Neural cell (in vitro differentiated cells): ENCODE results near the gene FAM117B.

Experiments used
- EP300 ChIP-seq: fragments of 450-650 bp; conservative IDR thresholded peaks from 2 replicates; pipeline ENCODE4 v1.6.1; 2014; ENCODE audit warnings: antibody characterized with exemption, mild to moderate bottlenecking, moderate library complexity; ENCODE audit not compliant: poor library complexity, severe bottlenecking
- EZH2 ChIP-seq: fragments of 200-600, 300-800 bp; shearing (Covaris generic), sonication (generic); IDR thresholded peaks from 2 replicates; pipeline ENCODE4 v1.6.1; 2014; ENCODE audit warnings: antibody characterized with exemption, low read length, borderline replicate concordance, mild to moderate bottlenecking; ENCODE audit not compliant: insufficient read depth, poor library complexity, severe bottlenecking
- MXI1 ChIP-seq: fragments of 450-650 bp; conservative IDR thresholded peaks from 2 replicates; pipeline ENCODE4 v1.6.1; 2014; ENCODE audit warnings: antibody characterized with exemption, mild to moderate bottlenecking; ENCODE audit not compliant: poor library complexity, severe bottlenecking
- POLR2AphosphoS5 ChIP-seq: IDR thresholded peaks from 2 replicates; pipeline ENCODE4 v1.6.1; 2012
- SMC3 ChIP-seq: fragments of 450-650 bp; conservative IDR thresholded peaks from 2 replicates; pipeline ENCODE4 v1.6.1; 2014; ENCODE audit warnings: antibody characterized with exemption, mild to moderate bottlenecking, moderate library complexity; ENCODE audit not compliant: poor library complexity
- TAF1 ChIP-seq: IDR thresholded peaks from 2 replicates; pipeline ENCODE4 v1.6.1; 2012; ENCODE audit warnings: low read depth
- TF ChIP-seq, protein P1 (sequence below): fragments of 450-650 bp; IDR thresholded peaks from 2 replicates; pipeline ENCODE4 v1.5.1; 2014; ENCODE audit warnings: antibody characterized with exemption, mild to moderate bottlenecking, moderate library complexity; ENCODE audit not compliant: poor library complexity, severe bottlenecking
- TF ChIP-seq, protein P2 (sequence below): IDR thresholded peaks from 2 replicates; pipeline ENCODE4 v1.6.1; 2012; ENCODE audit warnings: borderline replicate concordance

DNA sequence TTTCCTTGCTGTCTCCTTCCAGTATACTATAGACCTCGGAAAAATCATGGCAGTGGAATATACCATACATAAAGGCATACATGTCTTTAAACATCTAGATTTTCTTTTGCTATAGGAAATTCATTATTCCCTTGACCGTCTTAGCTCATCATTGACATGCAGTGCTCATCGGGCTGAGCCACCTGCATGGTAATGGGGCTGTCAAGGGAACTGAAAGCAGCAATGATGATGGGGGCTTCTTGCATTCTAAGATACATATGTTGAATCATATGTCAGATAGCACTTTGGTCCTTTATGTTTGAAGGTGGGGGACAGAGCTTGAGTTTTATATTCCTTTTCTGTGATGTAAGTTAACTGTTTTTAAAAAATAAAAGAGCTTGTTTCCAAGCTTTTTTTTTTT, 130.2 kb downstream of the FAM117B start:
- TF ChIP-seq, protein P1, sequence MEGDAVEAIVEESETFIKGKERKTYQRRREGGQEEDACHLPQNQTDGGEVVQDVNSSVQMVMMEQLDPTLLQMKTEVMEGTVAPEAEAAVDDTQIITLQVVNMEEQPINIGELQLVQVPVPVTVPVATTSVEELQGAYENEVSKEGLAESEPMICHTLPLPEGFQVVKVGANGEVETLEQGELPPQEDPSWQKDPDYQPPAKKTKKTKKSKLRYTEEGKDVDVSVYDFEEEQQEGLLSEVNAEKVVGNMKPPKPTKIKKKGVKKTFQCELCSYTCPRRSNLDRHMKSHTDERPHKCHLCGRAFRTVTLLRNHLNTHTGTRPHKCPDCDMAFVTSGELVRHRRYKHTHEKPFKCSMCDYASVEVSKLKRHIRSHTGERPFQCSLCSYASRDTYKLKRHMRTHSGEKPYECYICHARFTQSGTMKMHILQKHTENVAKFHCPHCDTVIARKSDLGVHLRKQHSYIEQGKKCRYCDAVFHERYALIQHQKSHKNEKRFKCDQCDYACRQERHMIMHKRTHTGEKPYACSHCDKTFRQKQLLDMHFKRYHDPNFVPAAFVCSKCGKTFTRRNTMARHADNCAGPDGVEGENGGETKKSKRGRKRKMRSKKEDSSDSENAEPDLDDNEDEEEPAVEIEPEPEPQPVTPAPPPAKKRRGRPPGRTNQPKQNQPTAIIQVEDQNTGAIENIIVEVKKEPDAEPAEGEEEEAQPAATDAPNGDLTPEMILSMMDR, result no peak
- no peak for TF ChIP-seq TAF1
- TF ChIP-seq EZH2, result no peak
- no peak for TF ChIP-seq SMC3
- TF ChIP-seq, protein P2, sequence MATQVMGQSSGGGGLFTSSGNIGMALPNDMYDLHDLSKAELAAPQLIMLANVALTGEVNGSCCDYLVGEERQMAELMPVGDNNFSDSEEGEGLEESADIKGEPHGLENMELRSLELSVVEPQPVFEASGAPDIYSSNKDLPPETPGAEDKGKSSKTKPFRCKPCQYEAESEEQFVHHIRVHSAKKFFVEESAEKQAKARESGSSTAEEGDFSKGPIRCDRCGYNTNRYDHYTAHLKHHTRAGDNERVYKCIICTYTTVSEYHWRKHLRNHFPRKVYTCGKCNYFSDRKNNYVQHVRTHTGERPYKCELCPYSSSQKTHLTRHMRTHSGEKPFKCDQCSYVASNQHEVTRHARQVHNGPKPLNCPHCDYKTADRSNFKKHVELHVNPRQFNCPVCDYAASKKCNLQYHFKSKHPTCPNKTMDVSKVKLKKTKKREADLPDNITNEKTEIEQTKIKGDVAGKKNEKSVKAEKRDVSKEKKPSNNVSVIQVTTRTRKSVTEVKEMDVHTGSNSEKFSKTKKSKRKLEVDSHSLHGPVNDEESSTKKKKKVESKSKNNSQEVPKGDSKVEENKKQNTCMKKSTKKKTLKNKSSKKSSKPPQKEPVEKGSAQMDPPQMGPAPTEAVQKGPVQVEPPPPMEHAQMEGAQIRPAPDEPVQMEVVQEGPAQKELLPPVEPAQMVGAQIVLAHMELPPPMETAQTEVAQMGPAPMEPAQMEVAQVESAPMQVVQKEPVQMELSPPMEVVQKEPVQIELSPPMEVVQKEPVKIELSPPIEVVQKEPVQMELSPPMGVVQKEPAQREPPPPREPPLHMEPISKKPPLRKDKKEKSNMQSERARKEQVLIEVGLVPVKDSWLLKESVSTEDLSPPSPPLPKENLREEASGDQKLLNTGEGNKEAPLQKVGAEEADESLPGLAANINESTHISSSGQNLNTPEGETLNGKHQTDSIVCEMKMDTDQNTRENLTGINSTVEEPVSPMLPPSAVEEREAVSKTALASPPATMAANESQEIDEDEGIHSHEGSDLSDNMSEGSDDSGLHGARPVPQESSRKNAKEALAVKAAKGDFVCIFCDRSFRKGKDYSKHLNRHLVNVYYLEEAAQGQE, result no peak
- no peak for TF ChIP-seq EP300
- TF ChIP-seq POLR2AphosphoS5, result no peak
- no peak for TF ChIP-seq MXI1
